Osteoblast (primary cell): ENCODE measurements around the gene NKD2. TPM values are rescaled to one million over a fixed set of nuclear protein-coding genes. Genes with fewer than 3 reads are reported as not detected.

ENCODE experiments used
- DNase-seq: peaks from one replicate; pipeline ENCODE4 v3.0.0; 2011; ENCODE audit warnings: low spot score, mixed read lengths; ENCODE audit not compliant: insufficient read length; ENCODE audit errors: missing footprints
- H2AFZ ChIP-seq: 2 replicates; pipeline ENCODE4 v1.6.0; 2011; ENCODE audit warnings: mild to moderate bottlenecking, low read length
- H3K27ac ChIP-seq: 2 replicates; pipeline ENCODE4 v1.5.1; 2011; ENCODE audit warnings: mild to moderate bottlenecking, low read depth, low read length, moderate library complexity
- H3K27me3 ChIP-seq: 2 replicates; pipeline ENCODE4 v1.6.0; 2012; ENCODE audit warnings: mild to moderate bottlenecking, control low read depth, inconsistent platforms, low read length, moderate library complexity; ENCODE audit not compliant: insufficient read depth
- H3K36me3 ChIP-seq: 2 replicates; pipeline ENCODE4 v1.5.1; 2011; ENCODE audit warnings: mild to moderate bottlenecking, low read length, control low read depth, moderate library complexity; ENCODE audit not compliant: insufficient read depth
- H3K4me1 ChIP-seq: 2 replicates; pipeline ENCODE4 v1.5.1; 2011; ENCODE audit warnings: mild to moderate bottlenecking, low read length, control low read depth, moderate library complexity; ENCODE audit not compliant: insufficient read depth
- H3K4me2 ChIP-seq: 2 replicates; pipeline ENCODE4 v1.6.0; 2011; ENCODE audit warnings: mild to moderate bottlenecking, low read length; ENCODE audit not compliant: insufficient read depth
- H3K4me3 ChIP-seq: fragments of 200-600 bp; sonication (generic); 3 replicates; pipeline ENCODE4 v1.5.1; 2012; ENCODE audit warnings: mild to moderate bottlenecking, low read length, inconsistent platforms; ENCODE audit not compliant: insufficient read depth
- H3K79me2 ChIP-seq: 2 replicates; pipeline ENCODE4 v1.6.0; 2012; ENCODE audit warnings: mild to moderate bottlenecking, low read length, control low read depth, inconsistent platforms; ENCODE audit not compliant: insufficient read depth
- H3K9me3 ChIP-seq: 2 replicates; pipeline ENCODE4 v1.5.1; 2011; ENCODE audit warnings: low read depth, low read length, control low read depth
- H4K20me1 ChIP-seq: 2 replicates; pipeline ENCODE4 v1.6.0; 2012; ENCODE audit warnings: mild to moderate bottlenecking, low read length, control low read depth; ENCODE audit not compliant: insufficient read depth
- CTCF ChIP-seq: IDR thresholded peaks from 2 replicates; pipeline ENCODE4 v1.5.1; 2011; ENCODE audit warnings: mild to moderate bottlenecking, low read depth, low read length, moderate library complexity; ENCODE audit errors: extremely low read depth
- total RNA-seq: library from RNA; depleted of rRNA; stranded (reverse); fragments of >200 nt; gene quantifications from 2 replicates; pipeline ENCODE4 v1.2.3, GENCODE V29; 2012

The NKD2 gene
- total RNA-seq, 1 donor, result under 0.01 TPM

- no peak overlapping the region for H3K4me2 ChIP-seq
- no peak for TF ChIP-seq CTCF
- H3K4me1 ChIP-seq, result no peaks in the 10 kb centered on the region
- H2AFZ ChIP-seq, result no peak overlapping the region
- H3K9me3 ChIP-seq, result no peaks in the 10 kb centered on the region
- H3K36me3 ChIP-seq, result no peaks in the 10 kb centered on the region
- H3K27me3 ChIP-seq, result no peaks in the 10 kb centered on the region
- no peak overlapping the region for H3K4me3 ChIP-seq
- DNase-seq, result peak; percentile 86
- H3K79me2 ChIP-seq, result no peaks in the 10 kb centered on the region
- no peaks in the 10 kb centered on the region for H4K20me1 ChIP-seq
- no peak overlapping the region for H3K27ac ChIP-seq
Observed at GRCh38 chr5:1029945-1030625, 21.5 kb downstream of the NKD2 start.

- H3K27ac ChIP-seq, result no peak overlapping the region
- no peak overlapping the region for H2AFZ ChIP-seq
- no peak for DNase-seq
- H3K4me3 ChIP-seq, result no peak overlapping the region
- no peaks in the 10 kb centered on the region for H3K4me1 ChIP-seq
- no peaks in the 10 kb centered on the region for H3K9me3 ChIP-seq
- H4K20me1 ChIP-seq, result no peaks in the 10 kb centered on the region
- H3K79me2 ChIP-seq, result no peaks in the 10 kb centered on the region
- no peaks in the 10 kb centered on the region for H3K36me3 ChIP-seq
- no peaks in the 10 kb centered on the region for H3K27me3 ChIP-seq
- H3K4me2 ChIP-seq, result no peak overlapping the region
- TF ChIP-seq CTCF, result no peak
Observed at GRCh38 chr5:1030801-1031271, 22.2 kb downstream of the NKD2 start.

DNA sequence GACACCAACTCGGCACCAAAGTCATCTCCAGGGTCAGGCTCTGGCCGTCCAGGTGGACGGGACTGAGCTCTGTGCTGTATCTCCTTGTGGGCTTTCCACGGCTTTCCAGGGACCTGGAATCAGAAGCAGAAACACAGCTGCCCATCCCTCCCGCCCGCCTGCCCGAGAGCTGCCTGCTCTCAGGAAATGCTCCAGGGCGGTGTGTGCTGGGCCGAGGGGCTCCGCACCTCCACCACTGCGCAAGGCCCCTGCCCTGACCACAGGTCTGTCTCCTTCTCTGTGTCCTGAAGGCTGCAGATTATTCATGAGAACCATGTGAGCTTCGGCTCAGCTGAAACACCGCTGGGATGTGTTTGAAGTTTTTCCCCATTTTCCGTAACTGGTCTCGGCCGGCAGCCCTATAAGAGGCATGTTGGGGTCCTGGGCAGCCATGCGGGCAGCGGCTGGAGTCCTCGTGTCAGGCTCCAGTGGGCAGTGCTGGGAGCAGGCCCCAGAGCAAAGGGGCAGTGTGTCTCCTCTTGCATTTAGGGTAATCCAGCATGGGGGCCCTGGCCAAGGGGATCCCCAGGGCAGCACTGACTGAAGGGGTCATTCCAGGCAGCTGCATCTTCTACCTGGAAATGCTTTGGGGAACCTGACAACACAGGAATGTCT lies 22.8 kb downstream of the NKD2 start:
- H4K20me1 ChIP-seq, result no peaks in the 10 kb centered on the region
- H3K9me3 ChIP-seq, result no peaks in the 10 kb centered on the region

More for the DNA sequence above, 22.8 kb downstream of the NKD2 start:
- Histone ChIP-seq H3K4me2 (no peak overlapping the region), H3K4me3 (no peak overlapping the region), H3K79me2 (no peaks in the 10 kb centered on the region), H3K27me3 (no peaks in the 10 kb centered on the region), H3K36me3 (no peaks in the 10 kb centered on the region), H3K27ac (no peak overlapping the region), H3K4me1 (no peaks in the 10 kb centered on the region), H2AFZ (no peak overlapping the region)
- TF ChIP-seq CTCF, result no peak
- peak; percentile 76 for DNase-seq
